SU-DHL-6 (cell line): ENCODE measurements around the gene RNF182.

ENCODE experiments used
- EZH2phosphoT487 ChIP-seq: fragments of 200-600 bp; sonication (generic), shearing (Covaris generic); conservative IDR thresholded peaks from 2 replicates; pipeline ENCODE4 v1.6.1; 2018; ENCODE audit warnings: mild to moderate bottlenecking, antibody characterized with exemption, low read length, moderate library complexity, mixed read lengths
- TF ChIP-seq, protein P1 (sequence below): fragments of 200-600 bp; sonication (generic); IDR thresholded peaks from one replicate; pipeline ENCODE4 v1.5.1; 2017; ENCODE audit warnings: antibody characterized with exemption, mild to moderate bottlenecking, low read length, moderate library complexity; ENCODE audit not compliant: insufficient read depth, poor library complexity, severe bottlenecking

DNA sequence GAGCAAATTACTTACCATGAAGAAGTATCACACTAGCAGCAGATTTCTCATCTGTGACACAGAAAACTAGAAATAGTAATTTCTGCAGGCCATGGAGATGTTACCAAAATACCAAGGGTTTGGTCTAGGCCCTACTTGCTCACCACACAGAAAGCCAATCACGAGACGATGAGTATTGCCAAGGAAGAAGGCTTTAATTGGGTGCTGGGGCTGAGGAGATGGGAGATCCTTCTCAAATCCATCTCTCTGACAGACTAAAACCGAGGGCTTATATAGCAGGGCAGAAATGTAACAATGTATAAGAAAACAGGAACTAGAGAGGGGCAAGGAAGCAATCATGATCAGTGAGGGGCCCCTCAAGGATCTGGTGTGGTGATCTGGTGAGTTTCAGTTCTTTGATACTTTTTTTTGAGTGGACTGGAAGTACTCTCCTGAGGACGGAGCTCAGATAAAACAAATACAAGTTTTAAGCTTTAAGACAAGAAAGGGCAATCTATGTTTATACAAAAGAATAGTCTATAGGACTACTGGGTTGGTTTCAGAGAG, 40.9 kb downstream of the RNF182 start:
- TF ChIP-seq, protein P1, sequence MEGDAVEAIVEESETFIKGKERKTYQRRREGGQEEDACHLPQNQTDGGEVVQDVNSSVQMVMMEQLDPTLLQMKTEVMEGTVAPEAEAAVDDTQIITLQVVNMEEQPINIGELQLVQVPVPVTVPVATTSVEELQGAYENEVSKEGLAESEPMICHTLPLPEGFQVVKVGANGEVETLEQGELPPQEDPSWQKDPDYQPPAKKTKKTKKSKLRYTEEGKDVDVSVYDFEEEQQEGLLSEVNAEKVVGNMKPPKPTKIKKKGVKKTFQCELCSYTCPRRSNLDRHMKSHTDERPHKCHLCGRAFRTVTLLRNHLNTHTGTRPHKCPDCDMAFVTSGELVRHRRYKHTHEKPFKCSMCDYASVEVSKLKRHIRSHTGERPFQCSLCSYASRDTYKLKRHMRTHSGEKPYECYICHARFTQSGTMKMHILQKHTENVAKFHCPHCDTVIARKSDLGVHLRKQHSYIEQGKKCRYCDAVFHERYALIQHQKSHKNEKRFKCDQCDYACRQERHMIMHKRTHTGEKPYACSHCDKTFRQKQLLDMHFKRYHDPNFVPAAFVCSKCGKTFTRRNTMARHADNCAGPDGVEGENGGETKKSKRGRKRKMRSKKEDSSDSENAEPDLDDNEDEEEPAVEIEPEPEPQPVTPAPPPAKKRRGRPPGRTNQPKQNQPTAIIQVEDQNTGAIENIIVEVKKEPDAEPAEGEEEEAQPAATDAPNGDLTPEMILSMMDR, result no peak
- no peak for TF ChIP-seq EZH2phosphoT487
